ENCODE results near the gene OR51B4.
"Not testable (repeated sequence)": the region's sequence is repeated elsewhere in the genome, so short reads cannot be mapped to it uniquely, and the experiment has no call there.

OR51B4 gene

GRCh38 chr11:5269715-5270147, 32.0 kb downstream of the OR51B4 start, which contains the start of gene HBE1:
Gene HBE1 (minus strand): TSS chr11:5269945. CDS start chr11:5269890, 55 bp downstream.
- no peak for DNase-seq

- DNase-seq = no peak
Observed at GRCh38 chr11:5267033-5267563, 34.6 kb downstream of the OR51B4 start.

- no peak for DNase-seq
Observed at GRCh38 chr11:5266609-5267008, 35.1 kb downstream of the OR51B4 start.

- no peak for DNase-seq
Observed at GRCh38 chr11:5265832-5266231, 35.9 kb downstream of the OR51B4 start.

GRCh38 chr11:5258543-5259262, 43.0 kb downstream of the OR51B4 start:
- no peak for DNase-seq

- no peak for DNase-seq
Observed at GRCh38 chr11:5257296-5257695, 44.5 kb downstream of the OR51B4 start.

GRCh38 chr11:5254646-5255413, 46.9 kb downstream of the OR51B4 start, which contains the start of gene HBG2:
Gene HBG2 (minus strand): TSS chr11:5254781. CDS start chr11:5254728, 53 bp downstream.
- not testable (repeated sequence) for DNase-seq

GRCh38 chr11:5254023-5254422, 47.7 kb downstream of the OR51B4 start:
- not testable (repeated sequence) for DNase-seq

GRCh38 chr11:5253440-5253839, 48.3 kb downstream of the OR51B4 start:
- not testable (repeated sequence) for DNase-seq

- DNase-seq = no peak
Observed at GRCh38 chr11:5252919-5253265, 48.9 kb downstream of the OR51B4 start.

- no peak for DNase-seq
Observed at GRCh38 chr11:5252192-5252918, 49.4 kb downstream of the OR51B4 start.

GRCh38 chr11:5251746-5252145, 50.0 kb downstream of the OR51B4 start:
- no peak for DNase-seq

Measured in Kasumi-1 (cell line).